Tibial artery (tissue), 4 donors: ENCODE measurements around the gene XRCC4.

Source experiments
- DNase-seq, 2 donors: peaks; one replicate each; pipeline ENCODE4 v3.0.0-alpha.2; 2019
- H3K27ac ChIP-seq, 2 donors: fragments of 200-600 bp; sonication (generic) in 1 of 2; 1 replicate in 1 of 2; 2 replicates in 1 of 2; pipeline ENCODE4 v1.5.1; 2018 to 2019; ENCODE audit warnings: mild to moderate bottlenecking in 1 of 2
- H3K27me3 ChIP-seq, 2 donors: fragments of 200-600 bp; sonication (generic) in 1 of 2; one replicate each; pipeline versions ENCODE4 v1.5.1 to v1.6.0; 2016 to 2019
- H3K36me3 ChIP-seq, 3 donors: fragments of 200-600 bp; sonication (generic) in 2 of 3; one replicate each; pipeline ENCODE4 v1.5.1; 2016 to 2019; ENCODE audit warnings: mild to moderate bottlenecking in 2 of 3
- H3K4me1 ChIP-seq, 4 donors: fragments of 200-600 bp; sonication (generic) in 2 of 4; 1 replicate in 3 of 4; 2 replicates in 1 of 4; pipeline ENCODE4 v1.5.1; 2016 to 2019
- H3K4me3 ChIP-seq, 2 donors: fragments of 200-600 bp; sonication (generic) in 1 of 2; 1 replicate in 1 of 2; 2 replicates in 1 of 2; pipeline ENCODE4 v1.5.1; 2018 to 2019; ENCODE audit warnings: mild to moderate bottlenecking in 2 of 2
- H3K9me3 ChIP-seq, 3 donors: fragments of 200-600 bp; sonication (generic) in 1 of 3; one replicate each; pipeline ENCODE4 v1.5.1; 2016 to 2019
- CTCF ChIP-seq, 2 experiments: fragments of 200-600 bp in 1 of 2; fragments of 450-650 bp in 1 of 2; IDR thresholded peaks; one replicate each; pipeline ENCODE4 v1.5.1; 2017 to 2019; ENCODE audit warnings: antibody characterized with exemption in 2 of 2, mild to moderate bottlenecking in 1 of 2, moderate library complexity in 1 of 2
- intact Hi-C: fragments of 100-400 bp; cut with DNase I; formaldehyde crosslinking; loops from one replicate; pipeline ENCODE4 v1.15.0; 2023; ENCODE audit warnings: low total_unique reads

Gene XRCC4

GRCh38 chr5:83104021-83104420, 26.7 kb downstream of the XRCC4 start:
- Histone ChIP-seq H3K9me3 (no peaks in the 10 kb centered on the region), H3K27ac (no peak overlapping the region), H3K4me1 (peaks cover 0 to 5% (median 0%) of the 10 kb centered on the region in 4 donors), H3K27me3 (no peaks in the 10 kb centered on the region), H3K4me3 (no peak overlapping the region), H3K36me3 (no peaks in the 10 kb centered on the region)
- no peak for TF ChIP-seq CTCF (IDR thresholded peaks at IDR 0.05)
- DNase-seq: no peak
- intact Hi-C loops: no loop called here

GRCh38 chr5:83107692-83108420, 30.5 kb downstream of the XRCC4 start:
- no peak for TF ChIP-seq CTCF (IDR thresholded peaks at IDR 0.05)
- Histone ChIP-seq H3K36me3 (peaks cover 0 to 4% (median 0%) of the 10 kb centered on the region in 3 donors), H3K27ac (no peak overlapping the region), H3K4me3 (no peak overlapping the region), H3K27me3 (no peaks in the 10 kb centered on the region), H3K4me1 (no peaks in the 10 kb centered on the region), H3K9me3 (no peaks in the 10 kb centered on the region)
- no peak for DNase-seq
- intact Hi-C loops: no loop called here

- no peaks in the 10 kb centered on the region for H3K4me1 ChIP-seq
- no peak for TF ChIP-seq CTCF (IDR thresholded peaks at IDR 0.05)
- intact Hi-C loops: no loop called here
These were observed 32.0 kb downstream of the XRCC4 start for GRCh38 chr5:83109380-83109779.

GRCh38 chr5:83115816-83116215, 38.5 kb downstream of the XRCC4 start:
- Histone ChIP-seq H3K9me3 (no peaks in the 10 kb centered on the region), H3K4me3 (no peak overlapping the region), H3K36me3 (peaks cover 0 to 8% (median 0%) of the 10 kb centered on the region in 3 donors), H3K4me1 (no peaks in the 10 kb centered on the region), H3K27me3 (no peaks in the 10 kb centered on the region), H3K27ac (no peak overlapping the region)
- no peak for DNase-seq
- no peak for TF ChIP-seq CTCF (IDR thresholded peaks at IDR 0.05)
- intact Hi-C loops: no loop called here

More at GRCh38 chr5:83109380-83109779, 32.0 kb downstream of the XRCC4 start:
- Histone ChIP-seq H3K36me3 (peaks cover 0 to 8% (median 0%) of the 10 kb centered on the region in 3 donors), H3K27ac (no peak overlapping the region), H3K4me3 (no peak overlapping the region), H3K9me3 (no peaks in the 10 kb centered on the region), H3K27me3 (no peaks in the 10 kb centered on the region)
- DNase-seq: no peak

- Histone ChIP-seq H3K27ac (no peak overlapping the region), H3K27me3 (no peaks in the 10 kb centered on the region), H3K9me3 (no peaks in the 10 kb centered on the region), H3K4me1 (no peaks in the 10 kb centered on the region), H3K4me3 (no peak overlapping the region), H3K36me3 (no peaks in the 10 kb centered on the region)
- TF ChIP-seq CTCF (IDR thresholded peaks at IDR 0.05): no peak
- DNase-seq: no peak
- intact Hi-C loops: no loop called here
These were observed 41.1 kb downstream of the XRCC4 start for GRCh38 chr5:83118471-83118870.
